Measurements from ENCODE around the gene CFAP53. TPM values are rescaled to one million over a fixed set of nuclear protein-coding genes. Genes with fewer than 3 reads are reported as not detected.

CFAP53 gene
- total RNA-seq, 1 experiment from 2014 or later: 0.15 TPM

DNA sequence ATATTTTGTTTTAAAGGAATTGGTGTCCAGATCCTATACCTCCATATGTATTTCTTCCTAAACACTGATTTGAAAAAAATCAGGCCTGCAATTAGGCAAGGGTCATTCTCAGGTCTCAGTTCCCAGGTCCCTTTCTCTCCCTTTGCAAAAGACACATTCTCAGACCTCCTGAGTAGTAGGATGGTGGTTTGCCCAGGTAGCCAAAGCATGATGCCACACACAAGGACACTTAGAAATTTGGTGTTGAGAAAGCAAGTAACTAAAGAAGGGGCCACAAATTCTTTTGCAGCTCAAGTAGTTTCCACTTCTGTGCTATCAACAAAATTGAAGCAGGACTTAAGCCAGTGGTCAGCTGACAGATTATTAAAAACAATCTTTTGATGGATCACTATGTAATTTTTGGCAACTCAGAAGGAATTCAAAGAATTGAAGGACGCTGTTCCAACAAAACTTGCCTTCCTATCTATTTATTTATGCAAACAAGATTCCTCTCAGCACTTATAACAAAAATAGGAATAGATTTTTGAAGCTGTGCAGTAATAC lies 64.7 kb downstream of the CFAP53 start:
- Mint-ChIP-seq H3K36me3 (ENCODE audit: insufficient read depth in 1 of 3, low read depth in 3 of 3) (no peaks in the 10 kb centered on the region; a peak in 1 of 7 replicates), H3K4me1 (peaks cover 8 to 10% of the 10 kb centered on the region in 2 experiments), H3K27me3 (ENCODE audit: low read depth) (peaks cover 48% of the 10 kb centered on the region), H3K4me3 (no peak overlapping the region), H3K9me3 (peaks cover 0 to 6% of the 10 kb centered on the region in 2 experiments; a peak in 3 of 5 replicates), H3K27ac (no peak overlapping the region)
- no peak overlapping the region for H2BK120ac ChIP-seq (ENCODE audit: low read depth, low read length, poor library complexity, severe bottlenecking)
- H3K56ac ChIP-seq (ENCODE audit: insufficient read length, low read depth, low read length): no peak overlapping the region
- no peak overlapping the region for H3T11ph ChIP-seq (ENCODE audit: low read length)
- no peaks in the 10 kb centered on the region for H3K79me2 ChIP-seq (ENCODE audit: insufficient read depth, low read length)
- H3K27ac ChIP-seq (ENCODE audit: insufficient read length, low read depth, low read length): no peak overlapping the region
- no peak for DNase-seq
- TF ChIP-seq, protein P1, sequence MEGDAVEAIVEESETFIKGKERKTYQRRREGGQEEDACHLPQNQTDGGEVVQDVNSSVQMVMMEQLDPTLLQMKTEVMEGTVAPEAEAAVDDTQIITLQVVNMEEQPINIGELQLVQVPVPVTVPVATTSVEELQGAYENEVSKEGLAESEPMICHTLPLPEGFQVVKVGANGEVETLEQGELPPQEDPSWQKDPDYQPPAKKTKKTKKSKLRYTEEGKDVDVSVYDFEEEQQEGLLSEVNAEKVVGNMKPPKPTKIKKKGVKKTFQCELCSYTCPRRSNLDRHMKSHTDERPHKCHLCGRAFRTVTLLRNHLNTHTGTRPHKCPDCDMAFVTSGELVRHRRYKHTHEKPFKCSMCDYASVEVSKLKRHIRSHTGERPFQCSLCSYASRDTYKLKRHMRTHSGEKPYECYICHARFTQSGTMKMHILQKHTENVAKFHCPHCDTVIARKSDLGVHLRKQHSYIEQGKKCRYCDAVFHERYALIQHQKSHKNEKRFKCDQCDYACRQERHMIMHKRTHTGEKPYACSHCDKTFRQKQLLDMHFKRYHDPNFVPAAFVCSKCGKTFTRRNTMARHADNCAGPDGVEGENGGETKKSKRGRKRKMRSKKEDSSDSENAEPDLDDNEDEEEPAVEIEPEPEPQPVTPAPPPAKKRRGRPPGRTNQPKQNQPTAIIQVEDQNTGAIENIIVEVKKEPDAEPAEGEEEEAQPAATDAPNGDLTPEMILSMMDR (conservative IDR thresholded peaks at IDR 0.05): no peak
- H3K14ac ChIP-seq (ENCODE audit: insufficient read depth, low read length): no peak overlapping the region
- H4K91ac ChIP-seq (ENCODE audit: insufficient read length, low read depth, low read length): no peak overlapping the region
- no peaks in the 10 kb centered on the region for H3K4me1 ChIP-seq (ENCODE audit: insufficient read depth, low read length)
- no peak overlapping the region for H2AK5ac ChIP-seq (ENCODE audit: insufficient read length, low read length)
- no peak overlapping the region for H2AFZ ChIP-seq (ENCODE audit: low read length)
- H3K23ac ChIP-seq (ENCODE audit: insufficient read length, low read depth, low read length): no peak overlapping the region
- H4K8ac ChIP-seq (replicated peaks; ENCODE audit: insufficient read length, low read depth, low read length): no peak overlapping the region
- no peaks in the 10 kb centered on the region for H3K9me3 ChIP-seq (ENCODE audit: control insufficient read depth, low read depth, low read length)
- no peak overlapping the region for H4K5ac ChIP-seq (ENCODE audit: insufficient read length, low read depth, low read length)
- no peak overlapping the region for H3K18ac ChIP-seq (ENCODE audit: insufficient read length, low read depth, low read length)
- no peak overlapping the region for H2BK5ac ChIP-seq (ENCODE audit: insufficient read length, low read length)
- no peak overlapping the region for H3K4ac ChIP-seq (ENCODE audit: low read depth, low read length)
- H3K27me3 ChIP-seq (ENCODE audit: insufficient read depth, low read length): no peaks in the 10 kb centered on the region; the same call in 1 of the 2 replicates
- no peak overlapping the region for H3K4me2 ChIP-seq (ENCODE audit: insufficient read depth, insufficient read length, low read length)
- H2BK20ac ChIP-seq (ENCODE audit: low read depth, low read length, poor library complexity, severe bottlenecking): no peak overlapping the region
- no peak overlapping the region for H2BK15ac ChIP-seq (ENCODE audit: low read depth, low read length)
- no peaks in the 10 kb centered on the region for H3K23me2 ChIP-seq (ENCODE audit: insufficient read length, low read depth, low read length, poor library complexity, severe bottlenecking)
- no peak overlapping the region for H2BK12ac ChIP-seq (ENCODE audit: insufficient read length, low read depth, low read length)
- H4K20me1 ChIP-seq (ENCODE audit: control insufficient read depth, insufficient read depth, insufficient read length): no peaks in the 10 kb centered on the region
- no CpG with 5 or more reads among the region's 1 CpG for WGBS (ENCODE audit: extremely low coverage, insufficient read length, low lambda C conversion rate)
- no peak overlapping the region for H3K9ac ChIP-seq (ENCODE audit: extremely low read depth, insufficient read length, low read length)
- H3K79me1 ChIP-seq (ENCODE audit: insufficient read depth, low read depth, low read length, poor library complexity, severe bottlenecking): no peaks in the 10 kb centered on the region
